PC-9 (cell line): ENCODE measurements around the gene SLC4A1AP. TPM values are rescaled to one million over a fixed set of nuclear protein-coding genes. Genes with fewer than 3 reads are reported as not detected.
A peak's percentile ranks its signal among the peaks of the same experiment; 100 is the strongest.

ENCODE experiments used
- BruUV-seq: library from RNA; stranded (reverse); fragments of 400-500 nt; replicated peaks from 2 replicates; lab custom pipeline; 2021; lab: Mats Ljungman, UMichigan
- CTCF ChIA-PET: fragments of 300-600 bp; sonication (Branson Sonifier 250); formaldehyde crosslinking; loops from one replicate; lab custom pipeline; 2022; ENCODE audit warnings: antibody characterized with exemption; lab: Charles Lee
- POLR2A ChIA-PET: fragments of 300-600 bp; sonication (Branson Sonifier 250); formaldehyde crosslinking; loops from one replicate; lab custom pipeline; 2022; ENCODE audit warnings: antibody characterized with exemption; ENCODE audit not compliant: unreplicated experiment; lab: Charles Lee
- DNase-seq, 2 experiments: peaks; one replicate each; pipeline versions ENCODE4 v3.0.0 to v3.0.0-alpha.2; 2015 to 2022; ENCODE audit warnings: mixed read lengths in 1 of 2
- H2AFZ ChIP-seq: fragments of 200-600 bp; sonication (generic); 2 replicates; pipeline ENCODE4 v1.8.1; 2017; ENCODE audit warnings: antibody characterized with exemption
- H3F3A ChIP-seq: fragments of 200-600 bp; sonication (generic); 2 replicates; pipeline ENCODE4 v1.8.1; 2017; ENCODE audit warnings: antibody characterized with exemption, mild to moderate bottlenecking, low read depth; ENCODE audit not compliant: insufficient read depth
- H3K27ac ChIP-seq: fragments of 200-600 bp; sonication (generic); 2 replicates; pipeline ENCODE4 v1.6.1; 2016; ENCODE audit warnings: mixed run types
- H3K27me3 ChIP-seq: fragments of 200-600 bp; sonication (generic); 2 replicates; pipeline ENCODE4 v1.6.1; 2016; ENCODE audit warnings: low read depth, mixed run types; ENCODE audit not compliant: insufficient read depth
- H3K36me3 ChIP-seq: fragments of 200-600 bp; sonication (generic); 2 replicates; pipeline ENCODE4 v1.6.1; 2016; ENCODE audit warnings: low read depth, mixed run types
- H3K4me1 ChIP-seq: fragments of 200-600 bp; sonication (generic); replicated peaks from 2 replicates; pipeline ENCODE4 v1.6.1; 2016; ENCODE audit warnings: mixed run types; ENCODE audit not compliant: insufficient read depth
- H3K4me2 ChIP-seq: fragments of 200-600 bp; sonication (generic); 2 replicates; pipeline ENCODE4 v1.6.1; 2017; ENCODE audit warnings: mixed run types
- H3K4me3 ChIP-seq: fragments of 200-600 bp; sonication (generic); 2 replicates; pipeline ENCODE4 v1.6.1; 2016; ENCODE audit warnings: mixed run types
- H3K79me2 ChIP-seq: fragments of 200-600 bp; sonication (generic); 2 replicates; pipeline ENCODE4 v1.6.1; 2017; ENCODE audit warnings: low read depth, mixed run types
- H3K9me2 ChIP-seq: fragments of 200-600 bp; sonication (generic); 2 replicates; pipeline ENCODE4 v1.8.1; 2017; ENCODE audit warnings: mild to moderate bottlenecking; ENCODE audit not compliant: insufficient read depth
- H3K9me3 ChIP-seq: fragments of 200-600 bp; sonication (generic); 2 replicates; pipeline ENCODE4 v1.8.1; 2016; ENCODE audit warnings: low read depth; ENCODE audit not compliant: insufficient read depth
- H4K20me1 ChIP-seq: fragments of 200-600 bp; sonication (generic); 2 replicates; pipeline ENCODE4 v1.8.1; 2017; ENCODE audit not compliant: insufficient read depth
- CTCF ChIP-seq: fragments of 200-600 bp; sonication (generic); conservative IDR thresholded peaks from 2 replicates; pipeline ENCODE4 v1.6.1; 2017; ENCODE audit warnings: mixed run types, antibody characterized with exemption, mild to moderate bottlenecking, moderate library complexity
- EZH2 ChIP-seq: fragments of 200-600 bp; sonication (generic); IDR thresholded peaks from 2 replicates; pipeline ENCODE4 v1.8.0; 2017; ENCODE audit warnings: antibody characterized with exemption, low read depth
- intact Hi-C: fragments of 100-400 bp; cut with micrococcal nuclease; formaldehyde crosslinking; loops from one replicate; pipeline ENCODE4 v1.10.0; 2022; ENCODE audit not compliant: unreplicated experiment
- total RNA-seq: library from RNA; stranded (reverse); gene quantifications from 2 replicates; pipeline ENCODE4 v1.2.3, GENCODE V29; 2021

SLC4A1AP gene
- total RNA-seq, 1 experiment from 2014 or later: 22.7 TPM

- no TSS peak for BruUV-seq
- Histone ChIP-seq H3F3A (peaks cover 74% of the 10 kb centered on the region), H3K9me2 (no peaks in the 10 kb centered on the region; the same call in 1 of the 2 replicates), H3K79me2 (peaks cover 35% of the 10 kb centered on the region), H3K27ac (peak overlapping the region; percentile 94), H3K36me3 (no peaks in the 10 kb centered on the region), H3K4me2 (peak overlapping the region; percentile 98), H3K27me3 (no peaks in the 10 kb centered on the region), H2AFZ (peak overlapping the region; percentile 62), H4K20me1 (no peaks in the 10 kb centered on the region), H3K9me3 (no peaks in the 10 kb centered on the region), H3K4me3 (peak overlapping the region; percentile 80), H3K4me1 (peaks cover 89% of the 10 kb centered on the region)
- ChIA-PET POLR2A (no interaction called here), CTCF (no interaction called here)
- peak; percentile 71 to 78 for DNase-seq
- no peak for TF ChIP-seq CTCF
- no peak for TF ChIP-seq EZH2
- intact Hi-C loops: loop anchor here (2.0 kb wide), 2 partner anchors 33 to 83 kb away; no protein-coding TSS in a partner anchor
Observed at GRCh38 chr2:27715318-27716210, 51.9 kb downstream of the SLC4A1AP start.

- H3K4me2 ChIP-seq: peak overlapping the region; percentile 53
- H3F3A ChIP-seq: peaks cover 73% of the 10 kb centered on the region
- no peaks in the 10 kb centered on the region for H3K9me3 ChIP-seq
- no peaks in the 10 kb centered on the region for H4K20me1 ChIP-seq
- no peak for TF ChIP-seq CTCF
- TF ChIP-seq EZH2: no peak
- ChIA-PET CTCF (interaction anchor here (0.6 kb wide), 1 partner anchor 91 kb away, joined by 4 read pairs; no protein-coding TSS in a partner anchor), POLR2A (interaction anchor here (0.6 to 1.3 kb wide), 4 partner anchors 10 to 1837 kb away, joined by 5 to 18 read pairs (median 7); no protein-coding TSS in a partner anchor)
- H3K9me2 ChIP-seq: no peaks in the 10 kb centered on the region; the same call in 1 of the 2 replicates
- TSS peak; percentile 21 for BruUV-seq
- H3K79me2 ChIP-seq: peaks cover 35% of the 10 kb centered on the region
- no peaks in the 10 kb centered on the region for H3K27me3 ChIP-seq
- DNase-seq: no peak
- H3K4me1 ChIP-seq: peaks cover 88% of the 10 kb centered on the region
- H3K4me3 ChIP-seq: no peak overlapping the region; the same call in 1 of the 2 replicates
- no peaks in the 10 kb centered on the region for H3K36me3 ChIP-seq
- intact Hi-C loops: loop anchor here (2.0 kb wide), 2 partner anchors 34 to 82 kb away; no protein-coding TSS in a partner anchor
- H2AFZ ChIP-seq: no peak overlapping the region
- H3K27ac ChIP-seq: peak overlapping the region; percentile 71
Observed at GRCh38 chr2:27716301-27717069, 52.8 kb downstream of the SLC4A1AP start.
